A549 (cell line): ENCODE measurements around the gene TCHHL1. TPM values are rescaled to one million over a fixed set of nuclear protein-coding genes. Genes with fewer than 3 reads are reported as not detected.

ENCODE experiments used
- ATAC-seq, 2 experiments: fragments of 200-7000 bp in 1 of 2; fragments of >200 bp in 1 of 2; cut with Nextera tagmentation in 1 of 2; cut with Tn5 transposase in 1 of 2; 3 replicates each; pipeline versions ENCODE4 v1.8.0 to v1.9.1; 2018 to 2020; ENCODE audit warnings: mild to moderate bottlenecking in 1 of 2, moderate library complexity in 1 of 2
- CTCF ChIA-PET: fragments of 300-600 bp; sonication (Branson Sonifier 250); formaldehyde crosslinking; extraction: SDS; loops from one replicate; lab custom pipeline; 2021; ENCODE audit warnings: antibody characterized with exemption, inconsistent platforms; lab: Yijun Ruan, JAX
- POLR2A ChIA-PET: fragments of 350-600 bp; formaldehyde crosslinking; extraction: SDS; loops from one replicate; lab custom pipeline; 2021; ENCODE audit warnings: antibody characterized with exemption, inconsistent platforms; lab: Yijun Ruan, JAX
- DNase-seq, 2 experiments: peaks; one replicate each; pipeline versions ENCODE4 v3.0.0 to v3.0.0-alpha.2; 2011 to 2016; ENCODE audit warnings: low read depth in 1 of 2, low spot score in 1 of 2
- FAIRE-seq: peaks from 2 replicates; lab custom pipeline; 2011; peaks lifted over from hg19 to GRCh38; lab: Jason Lieb, UNC
- H3K27ac ChIP-seq, 2 experiments: fragments of >200 bp; sonication (Bioruptor Twin); formaldehyde crosslinking; 3 replicates each; pipeline ENCODE4 v1.5.1; 2016 to 2017
- H3K4me1 ChIP-seq: fragments of >200 bp; sonication (Bioruptor Twin); formaldehyde crosslinking; 3 replicates; pipeline ENCODE4 v1.6.1; 2016
- H3K4me2 ChIP-seq: fragments of >200 bp; sonication (Bioruptor Twin); formaldehyde crosslinking; 3 replicates; pipeline ENCODE4 v1.6.1; 2016
- H3K4me3 ChIP-seq: fragments of >200 bp; sonication (Bioruptor Twin); formaldehyde crosslinking; 3 replicates; pipeline ENCODE4 v1.5.1; 2016
- H3K9me3 ChIP-seq: fragments of >200 bp; sonication (Bioruptor Twin); formaldehyde crosslinking; 3 replicates; pipeline ENCODE4 v1.6.1; 2016
- ATOH8 ChIP-seq: fragments of 250-450 bp; sonication (Bioruptor Pico); IDR thresholded peaks from 2 replicates; pipeline ENCODE4 v1.5.0; 2020; ENCODE audit warnings: low read depth, mild to moderate bottlenecking, moderate library complexity
- BCL3 ChIP-seq: fragments of >200 bp; sonication (Bioruptor Twin); formaldehyde crosslinking; IDR thresholded peaks from 3 replicates; pipeline ENCODE4 v1.6.1; 2016
- BHLHE40 ChIP-seq: IDR thresholded peaks from 2 replicates; pipeline ENCODE4 v1.6.1; 2012; ENCODE audit warnings: low read depth, low read length, inconsistent platforms
- CBX2 ChIP-seq: fragments of 200-600 bp; sonication (generic); IDR thresholded peaks from 2 replicates; pipeline ENCODE4 v1.6.1; 2016; ENCODE audit warnings: low read depth, mild to moderate bottlenecking, borderline replicate concordance
- CEBPB ChIP-seq, 2 experiments: fragments of >200 bp in 1 of 2; sonication (Bioruptor Twin) in 1 of 2; formaldehyde crosslinking in 1 of 2; IDR thresholded peaks; 2 replicates each; pipeline ENCODE4 v1.6.1; 2012 to 2016
- CHD4 ChIP-seq: fragments of 200-600 bp; sonication (generic); IDR thresholded peaks from 2 replicates; pipeline ENCODE4 v1.6.1; 2016; ENCODE audit warnings: antibody characterized with exemption, mild to moderate bottlenecking, borderline replicate concordance
- EHMT2 ChIP-seq: fragments of 200-600 bp; sonication (generic); IDR thresholded peaks from 2 replicates; pipeline ENCODE4 v1.6.1; 2016; ENCODE audit warnings: antibody characterized with exemption, low read depth, mild to moderate bottlenecking, moderate library complexity
- FOXS1 ChIP-seq: fragments of 250-450 bp; sonication (Bioruptor Pico); IDR thresholded peaks from 2 replicates; pipeline ENCODE4 v1.5.0; 2020; ENCODE audit warnings: mild to moderate bottlenecking, moderate library complexity
- HEYL ChIP-seq: fragments of 250-450 bp; sonication (Bioruptor Pico); IDR thresholded peaks from 2 replicates; pipeline ENCODE4 v1.8.0; 2021; ENCODE audit warnings: mild to moderate bottlenecking, moderate library complexity
- HOXA7 ChIP-seq: fragments of 250-450 bp; sonication (Bioruptor Pico); IDR thresholded peaks from 2 replicates; pipeline ENCODE4 v1.5.0; 2020; ENCODE audit warnings: mild to moderate bottlenecking, moderate library complexity
- HOXB13 ChIP-seq: fragments of 250-450 bp; sonication (Bioruptor Pico); IDR thresholded peaks from 2 replicates; pipeline ENCODE4 v1.5.0; 2020; ENCODE audit warnings: low read depth, mild to moderate bottlenecking, moderate library complexity
- JUN ChIP-seq, 2 experiments: fragments of >200 bp; sonication (Bioruptor Twin); formaldehyde crosslinking; IDR thresholded peaks; 2 replicates in 1 of 2; 3 replicates in 1 of 2; pipeline ENCODE4 v1.6.1; 2016 to 2017
- JUNB ChIP-seq: fragments of >200 bp; sonication (Bioruptor Twin); formaldehyde crosslinking; IDR thresholded peaks from 2 replicates; pipeline ENCODE4 v1.6.1; 2016
- MAFK ChIP-seq: fragments of 450-650 bp; IDR thresholded peaks from 2 replicates; pipeline ENCODE4 v1.6.1; 2014; ENCODE audit not compliant: partially characterized antibody
- POLR2AphosphoS2 ChIP-seq: conservative IDR thresholded peaks from 2 replicates; pipeline ENCODE4 v1.6.1; 2012; ENCODE audit warnings: low read length, improper control_type of control experiment, inconsistent platforms
- RAD21 ChIP-seq, 2 experiments: fragments of >200 bp in 1 of 2; sonication (Bioruptor Twin) in 1 of 2; formaldehyde crosslinking in 1 of 2; IDR thresholded peaks in 1 of 2; conservative IDR thresholded peaks in 1 of 2; 2 replicates in 1 of 2; 3 replicates in 1 of 2; pipeline ENCODE4 v1.6.1; 2012 to 2018; ENCODE audit warnings: inconsistent platforms in 1 of 2
- REST ChIP-seq: fragments of 200-600 bp; sonication (generic); IDR thresholded peaks from 2 replicates; pipeline ENCODE4 v1.6.1; 2016; ENCODE audit warnings: antibody characterized with exemption, mild to moderate bottlenecking, moderate library complexity
- SMC3 ChIP-seq: fragments of >200 bp; sonication (Bioruptor Twin); formaldehyde crosslinking; IDR thresholded peaks from 3 replicates; pipeline ENCODE4 v1.6.1; 2018; ENCODE audit warnings: inconsistent platforms
- TFCP2L1 ChIP-seq: fragments of 250-450 bp; sonication (Bioruptor Pico); IDR thresholded peaks from 2 replicates; pipeline ENCODE4 v1.5.0; 2021; ENCODE audit warnings: mild to moderate bottlenecking
- ZC3H11A ChIP-seq: fragments of 450-650 bp; IDR thresholded peaks from 2 replicates; pipeline ENCODE4 v1.6.1; 2014; ENCODE audit warnings: antibody characterized with exemption, mild to moderate bottlenecking
- ZNF302 ChIP-seq: fragments of 250-450 bp; sonication (Bioruptor Pico); IDR thresholded peaks from 2 replicates; pipeline ENCODE4 v1.9.0; 2021; ENCODE audit warnings: inconsistent platforms, mild to moderate bottlenecking, moderate library complexity
- ZSCAN20 ChIP-seq: fragments of 250-450 bp; sonication (Bioruptor Pico); IDR thresholded peaks from 2 replicates; pipeline ENCODE4 v1.8.0; 2022; ENCODE audit warnings: mild to moderate bottlenecking, moderate library complexity
- WGBS: methylation state at CpG from one replicate; pipeline ENCODE4 v1.1.6; 2017; ENCODE audit errors: missing lambda C conversion rate; 5-methylcytosine and 5-hydroxymethylcytosine counted together
- polyA plus RNA-seq, 4 experiments: library from polyadenylated mRNA; depleted of rRNA in 3 of 4; stranded (reverse); fragments of >200 nt; fragmentation: RNase III in 1 of 4; extraction: RNeasy Plus Mini Kit Qiagen cat#74134 plus additional on column Dnase treatment in 1 of 4; gene quantifications; 2 replicates in 3 of 4; 3 replicates in 1 of 4; pipeline ENCODE4 v1.2.3, GENCODE V29; 2011 to 2017
- TF ChIP-seq, protein P1 (sequence below): IDR thresholded peaks from 2 replicates; pipeline ENCODE4 v1.6.1; 2012
- TF ChIP-seq, protein P2 (sequence below): fragments of >200 bp; sonication (Bioruptor Twin); formaldehyde crosslinking; IDR thresholded peaks from 3 replicates; pipeline ENCODE4 v1.5.1; 2016
- TF ChIP-seq, protein P3 (sequence below): fragments of 150-350 bp; IDR thresholded peaks from 2 replicates; pipeline ENCODE4 v1.6.1; 2014; ENCODE audit warnings: low read depth, mild to moderate bottlenecking, low read length
- TF ChIP-seq, protein P4 (sequence below): fragments of 450-650 bp; IDR thresholded peaks from 2 replicates; pipeline ENCODE4 v1.6.1; 2014; ENCODE audit warnings: antibody characterized with exemption

Gene TCHHL1
- polyA plus RNA-seq, 2 of the 4 experiments (the other 2 are of a cell fraction), result not detected

DNA sequence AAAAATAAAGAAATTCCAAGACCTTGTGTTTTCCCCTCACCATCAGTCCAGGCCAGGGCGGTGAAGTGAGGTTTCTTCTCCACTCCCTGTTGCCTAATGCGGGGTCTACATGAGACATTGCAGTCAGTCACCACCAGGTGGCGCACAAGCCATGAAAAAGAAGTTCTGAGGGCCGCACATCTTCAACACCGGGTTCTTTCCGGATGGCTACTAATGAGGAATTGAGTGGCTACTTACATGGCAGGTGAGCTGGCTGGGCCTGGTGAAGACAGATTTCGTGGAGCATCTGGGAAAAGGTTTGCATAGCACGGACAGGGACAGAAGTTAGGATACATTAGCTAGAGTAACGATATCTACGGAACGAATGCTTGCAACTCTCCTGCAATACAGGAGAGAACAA is 36.3 kb downstream of the TCHHL1 start:
- WGBS, result 31% methylated on average over 11 of the region's 11 CpGs
- FAIRE-seq (peak; percentile 79), DNase-seq (peak; percentile 79 to 83), ATAC-seq (peak; percentile 28 to 38; a peak in 3 of 6 replicates)
- no peak overlapping the region for H3K4me2 ChIP-seq
- peak overlapping the region in 1 of 2 experiments; percentile 59; a peak in 3 of 6 replicates for H3K27ac ChIP-seq
- TF ChIP-seq ZSCAN20, result no peak
- no peak for TF ChIP-seq HEYL
- no peak for TF ChIP-seq MAFK
- TF ChIP-seq JUN (IDR thresholded peaks at IDR 0.05), result no peak
- TF ChIP-seq, protein P1, sequence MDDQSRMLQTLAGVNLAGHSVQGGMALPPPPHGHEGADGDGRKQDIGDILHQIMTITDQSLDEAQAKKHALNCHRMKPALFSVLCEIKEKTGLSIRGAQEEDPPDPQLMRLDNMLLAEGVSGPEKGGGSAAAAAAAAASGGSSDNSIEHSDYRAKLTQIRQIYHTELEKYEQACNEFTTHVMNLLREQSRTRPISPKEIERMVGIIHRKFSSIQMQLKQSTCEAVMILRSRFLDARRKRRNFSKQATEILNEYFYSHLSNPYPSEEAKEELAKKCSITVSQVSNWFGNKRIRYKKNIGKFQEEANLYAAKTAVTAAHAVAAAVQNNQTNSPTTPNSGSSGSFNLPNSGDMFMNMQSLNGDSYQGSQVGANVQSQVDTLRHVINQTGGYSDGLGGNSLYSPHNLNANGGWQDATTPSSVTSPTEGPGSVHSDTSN, result no peak
- TF ChIP-seq CEBPB (IDR thresholded peaks at IDR 0.05), result peak; percentile 29 to 81; a peak in 3 of 4 replicates
- TF ChIP-seq, protein P2, sequence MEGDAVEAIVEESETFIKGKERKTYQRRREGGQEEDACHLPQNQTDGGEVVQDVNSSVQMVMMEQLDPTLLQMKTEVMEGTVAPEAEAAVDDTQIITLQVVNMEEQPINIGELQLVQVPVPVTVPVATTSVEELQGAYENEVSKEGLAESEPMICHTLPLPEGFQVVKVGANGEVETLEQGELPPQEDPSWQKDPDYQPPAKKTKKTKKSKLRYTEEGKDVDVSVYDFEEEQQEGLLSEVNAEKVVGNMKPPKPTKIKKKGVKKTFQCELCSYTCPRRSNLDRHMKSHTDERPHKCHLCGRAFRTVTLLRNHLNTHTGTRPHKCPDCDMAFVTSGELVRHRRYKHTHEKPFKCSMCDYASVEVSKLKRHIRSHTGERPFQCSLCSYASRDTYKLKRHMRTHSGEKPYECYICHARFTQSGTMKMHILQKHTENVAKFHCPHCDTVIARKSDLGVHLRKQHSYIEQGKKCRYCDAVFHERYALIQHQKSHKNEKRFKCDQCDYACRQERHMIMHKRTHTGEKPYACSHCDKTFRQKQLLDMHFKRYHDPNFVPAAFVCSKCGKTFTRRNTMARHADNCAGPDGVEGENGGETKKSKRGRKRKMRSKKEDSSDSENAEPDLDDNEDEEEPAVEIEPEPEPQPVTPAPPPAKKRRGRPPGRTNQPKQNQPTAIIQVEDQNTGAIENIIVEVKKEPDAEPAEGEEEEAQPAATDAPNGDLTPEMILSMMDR, result peak; percentile 89
- no peak for TF ChIP-seq JUNB
- TF ChIP-seq EHMT2, result no peak
- TF ChIP-seq, protein P3, sequence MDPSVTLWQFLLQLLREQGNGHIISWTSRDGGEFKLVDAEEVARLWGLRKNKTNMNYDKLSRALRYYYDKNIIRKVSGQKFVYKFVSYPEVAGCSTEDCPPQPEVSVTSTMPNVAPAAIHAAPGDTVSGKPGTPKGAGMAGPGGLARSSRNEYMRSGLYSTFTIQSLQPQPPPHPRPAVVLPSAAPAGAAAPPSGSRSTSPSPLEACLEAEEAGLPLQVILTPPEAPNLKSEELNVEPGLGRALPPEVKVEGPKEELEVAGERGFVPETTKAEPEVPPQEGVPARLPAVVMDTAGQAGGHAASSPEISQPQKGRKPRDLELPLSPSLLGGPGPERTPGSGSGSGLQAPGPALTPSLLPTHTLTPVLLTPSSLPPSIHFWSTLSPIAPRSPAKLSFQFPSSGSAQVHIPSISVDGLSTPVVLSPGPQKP, result no peak
- TF ChIP-seq CHD4, result no peak
- TF ChIP-seq TFCP2L1, result no peak
- TF ChIP-seq HOXB13 (CRISPR knock-in tag), result no peak
- TF ChIP-seq CBX2, result no peak
- TF ChIP-seq HOXA7 (CRISPR knock-in tag), result no peak
- peak; percentile 92 for TF ChIP-seq RAD21 (conservative IDR thresholded peaks at IDR 0.05 in 1 of 2, IDR thresholded peaks at IDR 0.05 in 1 of 2)
- TF ChIP-seq FOXS1 (CRISPR knock-in tag), result no peak
- TF ChIP-seq SMC3, result peak; percentile 91
- no peak for TF ChIP-seq BCL3
- no peak for TF ChIP-seq ZNF302 (CRISPR knock-in tag)
- TF ChIP-seq BHLHE40, result no peak
- TF ChIP-seq ATOH8 (CRISPR knock-in tag), result no peak
- no peak for TF ChIP-seq POLR2AphosphoS2
- TF ChIP-seq, protein P4, sequence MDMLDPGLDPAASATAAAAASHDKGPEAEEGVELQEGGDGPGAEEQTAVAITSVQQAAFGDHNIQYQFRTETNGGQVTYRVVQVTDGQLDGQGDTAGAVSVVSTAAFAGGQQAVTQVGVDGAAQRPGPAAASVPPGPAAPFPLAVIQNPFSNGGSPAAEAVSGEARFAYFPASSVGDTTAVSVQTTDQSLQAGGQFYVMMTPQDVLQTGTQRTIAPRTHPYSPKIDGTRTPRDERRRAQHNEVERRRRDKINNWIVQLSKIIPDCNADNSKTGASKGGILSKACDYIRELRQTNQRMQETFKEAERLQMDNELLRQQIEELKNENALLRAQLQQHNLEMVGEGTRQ, result no peak
- no peak for TF ChIP-seq ZC3H11A
- TF ChIP-seq REST, result no peak
- H3K9me3 ChIP-seq, result no peaks in the 10 kb centered on the region
- POLR2A ChIA-PET, result no interaction called here
- no peak overlapping the region for H3K4me3 ChIP-seq
- CTCF ChIA-PET, result interaction anchor here (0.6 to 14.0 kb wide), 49 partner anchors 9 to 481 kb away, joined by 3 to 231 read pairs (median 4); partner anchors contain the start of genes RPTN, S100A11, TCHHL1 and THEM4
- peaks cover 33% of the 10 kb centered on the region for H3K4me1 ChIP-seq
